GM18505 (cell line): Measurements from ENCODE around the gene SLC22A3.
"Not testable (repeated sequence)": the region's sequence is repeated elsewhere in the genome, so short reads cannot be mapped to it uniquely, and the experiment has no call there.

Source experiments
- ATAC-seq: cut with Tn5 transposase; IDR thresholded peaks from one replicate; pipeline ENCODE4 v1.9.1; 2021; ENCODE audit not compliant: unreplicated experiment
- POLR2A ChIP-seq: IDR thresholded peaks from 4 replicates; pipeline ENCODE4 v1.6.1; 2011; ENCODE audit warnings: borderline replicate concordance; ENCODE audit not compliant: insufficient read depth, insufficient read length; ENCODE audit errors: extremely low read depth

SLC22A3 gene, protein sequence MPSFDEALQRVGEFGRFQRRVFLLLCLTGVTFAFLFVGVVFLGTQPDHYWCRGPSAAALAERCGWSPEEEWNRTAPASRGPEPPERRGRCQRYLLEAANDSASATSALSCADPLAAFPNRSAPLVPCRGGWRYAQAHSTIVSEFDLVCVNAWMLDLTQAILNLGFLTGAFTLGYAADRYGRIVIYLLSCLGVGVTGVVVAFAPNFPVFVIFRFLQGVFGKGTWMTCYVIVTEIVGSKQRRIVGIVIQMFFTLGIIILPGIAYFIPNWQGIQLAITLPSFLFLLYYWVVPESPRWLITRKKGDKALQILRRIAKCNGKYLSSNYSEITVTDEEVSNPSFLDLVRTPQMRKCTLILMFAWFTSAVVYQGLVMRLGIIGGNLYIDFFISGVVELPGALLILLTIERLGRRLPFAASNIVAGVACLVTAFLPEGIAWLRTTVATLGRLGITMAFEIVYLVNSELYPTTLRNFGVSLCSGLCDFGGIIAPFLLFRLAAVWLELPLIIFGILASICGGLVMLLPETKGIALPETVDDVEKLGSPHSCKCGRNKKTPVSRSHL

DNA sequence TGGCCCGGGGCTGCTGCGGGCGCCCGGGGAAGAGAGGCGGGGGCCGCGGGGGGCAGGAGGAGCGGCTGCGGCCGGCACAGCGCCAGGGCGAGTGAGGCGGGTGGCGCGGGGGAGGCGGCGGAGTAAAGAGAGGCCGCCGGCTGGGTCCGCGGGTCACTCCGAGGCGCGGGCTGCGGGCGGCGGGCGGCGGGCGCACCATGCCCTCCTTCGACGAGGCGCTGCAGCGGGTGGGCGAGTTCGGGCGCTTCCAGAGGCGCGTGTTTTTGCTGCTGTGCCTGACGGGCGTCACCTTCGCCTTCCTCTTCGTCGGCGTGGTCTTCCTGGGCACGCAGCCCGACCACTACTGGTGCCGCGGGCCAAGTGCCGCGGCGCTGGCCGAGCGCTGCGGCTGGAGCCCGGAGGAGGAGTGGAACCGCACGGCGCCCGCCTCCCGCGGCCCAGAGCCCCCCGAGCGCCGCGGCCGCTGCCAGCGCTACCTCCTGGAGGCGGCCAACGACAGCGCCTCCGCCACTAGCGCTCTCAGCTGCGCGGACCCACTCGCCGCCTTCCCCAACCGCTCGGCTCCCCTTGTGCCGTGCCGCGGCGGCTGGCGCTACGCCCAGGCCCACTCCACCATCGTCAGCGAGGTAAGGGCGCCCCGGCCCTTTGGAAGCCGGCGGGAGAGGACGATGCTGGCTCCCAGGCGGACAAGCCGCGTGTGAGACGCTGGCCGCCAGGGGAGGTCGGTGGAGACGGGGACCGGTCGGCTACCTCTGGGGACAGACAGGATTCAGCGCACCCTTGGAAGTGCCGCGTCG is at the start of gene SLC22A3:
TSS of gene SLC22A3 (plus strand) at position 156 of the 797 bp plus-strand sequence. CDS start at position 198, 42 bp downstream.
- no peak for TF ChIP-seq POLR2A
- no peak for ATAC-seq

DNA sequence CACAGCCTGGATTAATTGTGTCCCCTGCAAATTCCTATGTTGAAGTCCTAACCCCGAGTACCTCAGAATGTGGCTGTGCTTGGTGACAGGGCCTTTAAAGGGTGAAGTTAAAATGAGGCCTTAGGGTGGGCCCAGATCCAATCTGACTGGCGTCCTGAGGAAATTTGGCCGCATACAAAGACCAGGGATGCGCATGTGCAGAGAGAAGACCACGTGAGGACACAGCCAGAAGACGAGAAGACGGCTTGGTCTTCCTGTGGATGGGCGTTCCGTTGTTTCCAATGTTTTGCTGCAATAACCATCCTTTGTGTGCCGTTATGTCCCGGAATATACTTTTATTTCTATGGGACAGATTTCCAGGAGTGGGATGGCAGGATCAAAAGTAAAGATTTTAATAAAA is 48.6 kb upstream of the SLC22A3 start:
- no peak for ATAC-seq
- no peak for TF ChIP-seq POLR2A

DNA sequence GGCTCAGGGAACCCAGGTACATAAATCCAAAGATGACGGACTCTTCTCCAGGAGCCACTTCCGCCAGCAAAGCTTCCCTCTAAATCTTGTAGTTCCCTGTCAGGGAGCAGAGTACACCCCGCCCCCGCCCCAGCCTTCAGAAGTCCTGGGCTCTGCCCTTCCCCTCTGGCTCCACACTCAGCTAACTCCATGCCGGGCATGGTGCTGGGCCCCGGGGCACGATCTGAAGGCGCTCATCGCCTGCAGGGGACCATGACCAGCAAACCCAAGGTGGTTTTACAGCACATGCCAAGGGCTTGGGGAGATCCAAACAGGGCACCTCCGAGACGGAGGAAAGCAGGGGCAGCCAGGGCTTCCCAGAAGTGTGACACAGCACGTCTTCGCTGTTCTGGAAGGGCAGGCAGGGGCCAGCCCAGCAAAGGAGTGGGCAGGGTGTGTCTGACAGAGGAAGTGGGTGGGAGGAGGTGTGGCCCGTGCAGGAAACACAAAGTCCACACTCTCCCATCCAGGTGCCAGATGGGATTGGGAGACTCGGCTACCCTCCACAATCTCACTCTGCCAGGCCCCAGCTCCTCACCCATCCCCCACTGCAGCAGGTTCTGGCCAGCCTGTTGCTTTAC is 48.0 kb upstream of the SLC22A3 start:
- no peak for ATAC-seq
- no peak for TF ChIP-seq POLR2A

DNA sequence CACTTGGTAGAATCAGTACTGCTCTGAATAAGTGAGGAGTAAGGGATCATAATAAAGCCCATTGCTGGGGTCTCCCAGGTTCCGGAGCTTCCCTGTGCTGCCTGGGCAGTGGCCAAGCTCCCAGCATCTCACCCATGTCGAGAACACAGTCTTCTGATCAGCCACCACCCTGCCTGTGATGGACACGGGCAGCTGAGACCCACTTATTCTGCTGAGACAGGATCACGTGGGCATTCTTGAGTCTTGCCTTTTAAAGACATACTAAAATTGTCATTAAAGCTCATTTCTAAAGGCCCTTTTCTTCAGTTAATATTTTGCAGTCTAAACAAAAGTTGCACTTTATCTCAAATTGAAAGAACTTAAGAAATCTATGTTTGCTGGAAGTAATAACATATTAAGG is 46.8 kb upstream of the SLC22A3 start:
- no peak for TF ChIP-seq POLR2A
- ATAC-seq, result no peak

DNA sequence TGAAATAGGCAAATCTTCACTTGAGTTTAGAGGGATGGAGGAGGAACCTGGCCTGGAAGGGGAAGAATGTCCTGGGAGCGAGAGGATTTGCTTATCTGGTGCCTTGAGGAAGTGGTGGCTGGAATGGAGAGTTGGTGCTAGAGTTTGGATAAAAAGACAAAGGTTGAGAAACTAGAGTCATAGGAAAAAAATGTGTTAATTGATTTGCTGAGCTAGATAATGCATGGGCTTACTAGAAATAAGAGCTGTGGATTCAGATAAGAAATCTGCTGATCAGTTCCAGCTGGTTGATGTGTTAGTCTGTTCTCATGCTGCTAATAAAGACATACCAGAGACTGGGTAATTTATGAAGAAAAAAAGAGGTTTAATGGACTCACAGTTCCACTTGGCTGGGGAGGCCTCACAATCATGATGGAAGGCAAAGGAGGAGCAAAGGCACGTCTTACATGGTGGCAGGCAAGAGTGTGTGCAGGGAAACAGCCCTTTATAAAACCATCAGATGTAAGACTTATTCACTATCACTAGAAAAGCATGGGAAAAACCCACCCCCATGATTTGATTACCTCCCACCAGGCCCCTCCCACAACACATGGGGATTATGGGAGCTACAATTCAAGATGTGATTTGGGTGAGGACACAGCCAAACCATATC is 45.6 kb upstream of the SLC22A3 start:
- not testable (repeated sequence) for ATAC-seq

DNA sequence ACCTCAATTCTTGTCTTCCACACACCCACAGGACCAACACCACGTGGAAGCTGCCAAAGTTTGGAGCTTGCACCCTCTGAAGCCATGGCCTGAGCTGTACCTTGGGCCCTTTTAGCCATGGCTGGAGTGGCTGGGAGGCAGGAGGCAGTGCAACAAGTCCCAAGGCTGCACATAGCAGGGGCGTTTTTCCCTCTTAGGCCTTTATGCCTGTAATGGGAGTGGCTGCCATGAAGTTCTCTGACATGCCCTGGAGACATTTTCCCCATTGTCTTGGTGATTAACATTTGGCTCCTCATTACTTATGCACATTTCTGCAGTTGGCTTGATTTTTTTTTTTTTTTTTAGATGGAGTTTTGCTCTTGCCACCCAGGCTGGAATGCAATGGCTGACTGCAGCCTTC is 44.4 kb upstream of the SLC22A3 start:
- ATAC-seq, result no peak
- TF ChIP-seq POLR2A, result no peak

DNA sequence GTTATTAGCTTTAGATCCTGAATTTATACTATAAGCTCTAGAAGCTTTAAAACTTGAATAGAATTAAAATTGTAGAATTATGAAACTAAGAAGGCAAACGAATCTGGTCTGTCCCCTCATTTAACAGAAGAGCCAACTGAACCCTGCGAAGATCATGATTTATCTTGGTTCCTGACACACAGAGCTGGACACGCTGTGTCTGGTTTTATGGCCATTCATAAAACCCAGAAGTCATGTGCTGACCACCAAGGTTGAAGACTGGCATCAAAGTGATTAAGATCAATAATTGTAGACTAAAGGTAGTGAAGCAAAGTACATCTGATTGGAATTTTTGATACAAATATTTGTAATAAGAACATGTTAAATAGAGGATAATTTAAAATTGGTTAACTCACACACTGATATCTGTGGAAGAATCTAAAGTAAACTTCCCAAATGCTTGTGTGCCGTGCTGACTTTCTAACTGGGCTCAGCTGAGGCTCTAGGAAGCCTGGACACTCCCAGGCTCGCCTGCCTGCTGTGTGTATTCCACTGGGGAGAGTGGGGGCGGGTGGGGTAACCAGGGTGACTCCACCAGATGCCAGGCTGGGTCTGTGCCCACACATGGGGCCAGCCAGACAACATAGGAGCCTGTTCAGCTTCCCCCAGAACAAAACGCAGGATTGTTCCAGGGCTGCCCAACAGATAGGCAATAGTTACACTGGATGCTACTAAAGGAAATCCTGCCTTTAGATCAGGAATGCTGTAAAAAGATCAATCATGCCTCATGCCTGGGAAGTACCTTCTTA is 42.1 kb upstream of the SLC22A3 start:
- no peak for TF ChIP-seq POLR2A
- ATAC-seq, result no peak

DNA sequence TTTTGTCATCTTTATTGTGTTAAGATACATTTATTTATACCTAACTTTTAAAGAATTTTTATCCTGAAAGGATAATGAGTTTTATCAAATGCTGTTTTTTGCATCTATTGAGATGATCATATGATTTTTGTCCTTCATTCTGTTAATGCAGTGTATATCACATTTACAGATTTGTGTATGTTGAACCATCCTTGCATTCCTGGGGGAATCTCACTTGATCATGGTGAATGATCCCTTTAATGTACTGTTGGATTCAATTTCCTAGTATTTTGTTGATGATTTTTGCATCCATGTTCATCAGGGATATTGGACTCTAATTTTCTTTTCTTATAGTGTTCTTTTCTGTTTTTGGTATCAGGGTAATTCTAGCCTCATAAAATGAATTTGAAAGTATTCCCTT is 38.5 kb upstream of the SLC22A3 start:
- TF ChIP-seq POLR2A, result no peak

DNA sequence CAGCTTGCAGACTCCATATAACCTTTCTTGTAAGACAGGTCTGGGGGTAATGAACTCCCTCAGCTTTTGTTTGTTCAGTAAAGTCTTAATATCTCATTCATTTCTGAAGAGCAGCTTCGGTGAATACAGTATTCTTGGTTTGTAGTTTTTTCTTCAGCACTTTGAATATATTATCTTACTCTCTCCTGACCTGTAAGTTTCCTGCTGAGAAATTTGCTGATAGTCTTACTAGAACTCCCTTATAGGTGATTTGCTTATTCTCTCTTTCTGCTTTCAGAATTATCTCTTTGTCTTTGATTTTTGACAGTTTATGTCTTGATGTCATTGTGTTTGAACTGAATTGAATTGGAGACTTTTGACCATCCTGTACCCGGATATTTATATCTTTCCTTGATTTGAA is 35.3 kb upstream of the SLC22A3 start:
- TF ChIP-seq POLR2A, result no peak
- no peak for ATAC-seq

More for the DNA sequence above, 38.5 kb upstream of the SLC22A3 start:
- no peak for ATAC-seq

DNA sequence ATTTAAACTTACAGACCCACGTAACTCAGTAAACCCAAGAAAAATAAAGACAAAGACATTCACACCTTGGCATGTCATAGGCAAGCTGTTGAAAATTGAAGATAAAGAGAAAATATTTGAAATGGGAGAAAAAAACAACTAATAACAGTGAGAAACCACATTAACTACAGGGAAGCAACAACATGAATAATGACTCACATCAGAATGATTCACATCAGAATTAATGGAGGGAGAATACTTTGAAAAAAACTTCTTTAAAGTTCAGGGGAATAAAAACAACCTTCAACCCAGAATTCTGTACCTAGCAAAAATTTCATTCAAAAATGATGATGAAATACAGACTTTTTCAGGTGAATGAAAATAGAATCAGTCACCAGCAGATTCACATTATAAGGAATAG is 32.9 kb upstream of the SLC22A3 start:
- TF ChIP-seq POLR2A, result no peak
- no peak for ATAC-seq

DNA sequence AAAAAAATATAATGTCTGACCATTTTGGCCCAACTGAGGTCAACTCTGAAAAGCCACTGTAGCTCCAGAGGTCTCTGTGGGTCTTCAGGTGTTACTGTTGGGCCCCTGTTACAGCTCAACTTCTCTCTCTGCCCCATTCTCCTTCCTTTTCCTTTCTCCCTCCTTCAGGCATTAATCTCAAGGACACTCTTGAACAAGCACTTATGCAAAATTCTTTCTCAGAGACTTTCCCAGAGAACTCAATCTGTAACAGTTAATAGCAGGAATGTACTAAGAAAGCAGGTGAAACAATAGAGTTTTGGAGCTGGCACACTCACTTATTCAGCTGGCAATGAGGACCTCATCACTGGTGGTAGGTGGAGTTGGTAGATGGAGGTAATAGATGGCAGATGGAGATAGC is 31.9 kb upstream of the SLC22A3 start:
- no peak for TF ChIP-seq POLR2A
- ATAC-seq, result no peak

DNA sequence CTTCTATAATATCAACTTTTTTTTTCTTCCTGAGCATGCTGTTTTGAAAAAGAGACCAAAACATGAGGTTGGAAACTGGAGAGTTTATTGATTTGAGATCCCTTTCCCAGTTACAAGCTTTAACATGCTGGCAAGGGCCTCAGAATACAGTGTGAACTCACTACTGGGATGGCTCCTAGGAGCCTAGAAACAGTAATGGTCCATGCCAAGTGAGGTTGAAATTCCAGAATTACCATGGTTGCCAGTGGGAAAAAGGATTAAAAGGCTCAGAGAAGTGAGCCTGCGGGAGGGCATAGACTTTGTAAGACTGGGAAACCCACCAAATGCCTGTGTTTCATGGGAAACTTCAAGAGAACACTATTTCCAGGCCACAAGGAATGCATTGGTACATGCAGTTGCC is 28.9 kb upstream of the SLC22A3 start:
- ATAC-seq, result no peak
- no peak for TF ChIP-seq POLR2A

DNA sequence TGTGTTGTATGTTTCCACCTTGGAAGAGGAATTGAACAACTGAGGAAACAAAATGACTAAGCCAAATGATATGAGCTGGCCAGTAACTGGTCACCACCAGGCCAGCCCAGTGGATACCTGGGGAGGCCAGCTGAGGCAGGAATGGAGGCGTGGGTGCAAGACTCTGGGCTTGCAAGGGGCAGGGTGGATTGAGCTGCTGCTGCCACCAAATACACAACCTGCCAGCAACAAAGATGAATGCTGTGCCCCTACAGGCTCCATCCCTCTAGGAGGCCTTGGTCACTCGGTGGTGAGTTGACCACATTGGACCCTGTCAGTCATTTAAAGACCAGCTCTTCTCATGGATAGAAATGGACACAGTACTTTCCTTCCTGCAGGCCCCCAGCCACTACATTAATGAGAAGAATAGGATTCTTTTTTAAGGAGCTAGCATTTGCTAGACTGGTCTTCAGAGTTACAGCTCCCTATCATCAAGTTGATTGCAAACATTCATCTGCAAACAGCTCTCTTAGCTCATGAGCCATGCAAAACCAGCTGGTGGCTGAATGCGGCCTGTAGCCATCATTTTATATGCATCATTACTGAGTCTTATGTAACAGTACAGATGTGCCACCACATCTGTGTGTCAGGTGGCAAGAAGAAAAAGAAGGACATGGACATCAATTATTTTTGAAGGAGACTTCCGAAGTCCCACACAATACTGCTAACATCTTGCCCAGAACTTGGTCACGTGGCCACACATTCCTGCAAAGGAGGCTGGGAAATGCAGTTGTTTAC is 26.3 kb upstream of the SLC22A3 start:
- TF ChIP-seq POLR2A, result no peak
- no peak for ATAC-seq
